SU-DHL-6 (cell line): ENCODE data around the gene NOL9.

ENCODE experiments used
- CTCF ChIP-seq: fragments of 200-600 bp; sonication (generic); IDR thresholded peaks from one replicate; pipeline ENCODE4 v1.5.1; 2017; ENCODE audit warnings: antibody characterized with exemption, mild to moderate bottlenecking, low read length, moderate library complexity; ENCODE audit not compliant: insufficient read depth, poor library complexity, severe bottlenecking
- EZH2phosphoT487 ChIP-seq: fragments of 200-600 bp; sonication (generic), shearing (Covaris generic); conservative IDR thresholded peaks from 2 replicates; pipeline ENCODE4 v1.6.1; 2018; ENCODE audit warnings: mild to moderate bottlenecking, antibody characterized with exemption, low read length, moderate library complexity, mixed read lengths

GRCh38 chr1:6511056-6511455, 43.3 kb downstream of the NOL9 start:
- no peak for TF ChIP-seq CTCF
- no peak for TF ChIP-seq EZH2phosphoT487
